ENCODE results near the gene STIP1.

DNA sequence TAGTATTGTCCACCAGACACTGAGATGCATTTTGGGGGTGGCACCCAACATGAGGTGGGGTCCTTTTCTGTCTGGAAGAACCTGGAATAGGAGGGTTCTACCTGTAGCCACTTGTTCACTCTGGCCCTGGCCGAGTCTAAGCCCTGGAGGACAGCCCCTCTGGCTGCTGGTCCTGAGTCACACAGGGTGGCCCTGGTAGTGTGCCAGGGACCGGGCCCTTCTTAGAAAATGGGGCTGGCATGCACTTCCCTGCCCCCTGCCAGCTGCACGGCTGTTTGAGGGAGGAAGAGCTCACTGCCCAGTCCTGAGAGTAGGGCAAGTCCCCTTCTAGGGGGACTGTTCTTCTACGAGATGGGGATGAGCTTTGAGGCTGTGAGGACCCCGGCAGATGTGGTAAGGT, 67.5 kb downstream of the STIP1 start:
- TF ChIP-seq, protein P1, sequence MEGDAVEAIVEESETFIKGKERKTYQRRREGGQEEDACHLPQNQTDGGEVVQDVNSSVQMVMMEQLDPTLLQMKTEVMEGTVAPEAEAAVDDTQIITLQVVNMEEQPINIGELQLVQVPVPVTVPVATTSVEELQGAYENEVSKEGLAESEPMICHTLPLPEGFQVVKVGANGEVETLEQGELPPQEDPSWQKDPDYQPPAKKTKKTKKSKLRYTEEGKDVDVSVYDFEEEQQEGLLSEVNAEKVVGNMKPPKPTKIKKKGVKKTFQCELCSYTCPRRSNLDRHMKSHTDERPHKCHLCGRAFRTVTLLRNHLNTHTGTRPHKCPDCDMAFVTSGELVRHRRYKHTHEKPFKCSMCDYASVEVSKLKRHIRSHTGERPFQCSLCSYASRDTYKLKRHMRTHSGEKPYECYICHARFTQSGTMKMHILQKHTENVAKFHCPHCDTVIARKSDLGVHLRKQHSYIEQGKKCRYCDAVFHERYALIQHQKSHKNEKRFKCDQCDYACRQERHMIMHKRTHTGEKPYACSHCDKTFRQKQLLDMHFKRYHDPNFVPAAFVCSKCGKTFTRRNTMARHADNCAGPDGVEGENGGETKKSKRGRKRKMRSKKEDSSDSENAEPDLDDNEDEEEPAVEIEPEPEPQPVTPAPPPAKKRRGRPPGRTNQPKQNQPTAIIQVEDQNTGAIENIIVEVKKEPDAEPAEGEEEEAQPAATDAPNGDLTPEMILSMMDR (IDR thresholded peaks at IDR 0.05), result no peak
- no peak for TF ChIP-seq POLR2A (IDR thresholded peaks at IDR 0.05)

Data from lower leg skin (tissue), 3 donors.